Activated B cell treated with CpG ODN at 0.5 μM for 24 hours (primary cell): ENCODE data around the gene OR9Q2. TPM values are rescaled to one million over a fixed set of nuclear protein-coding genes. Genes with fewer than 3 reads are reported as not detected.

Experiments used
- ATAC-seq: fragments of 200-7000 bp; cut with Tn5 transposase; one replicate; pipeline ENCODE4 v1.10.0; 2021; ENCODE audit warnings: low read depth, mild to moderate bottlenecking, moderate library complexity
- CTCF ChIA-PET: fragments of 350-600 bp; sonication (Branson Sonifier 250); formaldehyde crosslinking; loops from one replicate; lab custom pipeline; 2021; ENCODE audit warnings: antibody characterized with exemption; lab: Charles Lee
- POLR2A ChIA-PET: fragments of 350-600 bp; sonication (Branson Sonifier 250); formaldehyde crosslinking; loops from one replicate; lab custom pipeline; 2021; ENCODE audit warnings: antibody characterized with exemption; lab: Charles Lee
- DNase-seq: peaks from one replicate; pipeline ENCODE4 v3.0.0; 2022
- H3K27ac Mint-ChIP-seq: one replicate; pipeline ENCODE4 v1.8.0; 2020; ENCODE audit warnings: mixed read lengths
- H3K27me3 Mint-ChIP-seq: one replicate; pipeline ENCODE4 v1.8.0; 2021; ENCODE audit warnings: mixed read lengths
- H3K36me3 Mint-ChIP-seq: one replicate; pipeline ENCODE4 v1.8.0; 2021; ENCODE audit warnings: low read depth, mixed read lengths
- H3K4me1 Mint-ChIP-seq: one replicate; pipeline ENCODE4 v1.8.0; 2021; ENCODE audit warnings: mixed read lengths
- H3K4me3 Mint-ChIP-seq: one replicate; pipeline ENCODE4 v1.8.0; 2020; ENCODE audit warnings: mild to moderate bottlenecking, mixed read lengths
- H3K9me3 Mint-ChIP-seq: one replicate; pipeline ENCODE4 v1.8.0; 2020; ENCODE audit warnings: mixed read lengths
- intact Hi-C: fragments of 100-400 bp; cut with micrococcal nuclease; formaldehyde crosslinking; loops from one replicate; pipeline ENCODE4 v1.15.1; 2024
- total RNA-seq: library from RNA; stranded (reverse); gene quantifications from 2 replicates; pipeline ENCODE4 v1.2.3, GENCODE V29; 2022
- TF ChIP-seq, protein P1 (sequence below): fragments of 200-600 bp; IDR thresholded peaks from one replicate; pipeline ENCODE4 v1.8.0; 2022; ENCODE audit warnings: antibody characterized with exemption, mild to moderate bottlenecking

Gene OR9Q2
- total RNA-seq, 1 donor from 2014 or later = not detected

DNA sequence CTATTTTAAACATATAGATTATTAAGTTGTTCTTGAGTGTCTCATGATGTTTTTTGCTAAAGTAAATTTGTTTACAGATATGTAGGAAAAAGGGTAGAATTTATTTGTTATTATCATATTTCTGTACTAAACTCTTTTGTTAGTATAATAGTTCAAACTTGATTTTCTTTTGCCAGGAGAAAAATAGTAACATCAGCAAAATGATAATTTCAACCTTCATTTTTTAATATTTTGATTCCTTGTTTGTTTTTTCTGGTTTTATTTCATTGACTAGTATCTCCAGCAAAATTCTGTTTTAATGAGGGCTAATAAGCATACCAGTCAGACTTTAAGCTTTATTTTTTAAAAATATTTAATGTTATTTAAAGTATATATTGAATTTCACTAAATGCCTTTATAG is 27.6 kb downstream of the OR9Q2 start:
- H3K27ac Mint-ChIP-seq = no peak overlapping the region
- ATAC-seq (no peak), DNase-seq (no peak)
- no peaks in the 10 kb centered on the region for H3K9me3 Mint-ChIP-seq
- H3K4me1 Mint-ChIP-seq = no peaks in the 10 kb centered on the region
- CTCF ChIA-PET = no interaction called here
- H3K36me3 Mint-ChIP-seq = no peaks in the 10 kb centered on the region
- peaks cover 2% of the 10 kb centered on the region for H3K27me3 Mint-ChIP-seq
- intact Hi-C loops = no loop called here
- POLR2A ChIA-PET = no interaction called here
- no peak overlapping the region for H3K4me3 Mint-ChIP-seq
- TF ChIP-seq, protein P1, sequence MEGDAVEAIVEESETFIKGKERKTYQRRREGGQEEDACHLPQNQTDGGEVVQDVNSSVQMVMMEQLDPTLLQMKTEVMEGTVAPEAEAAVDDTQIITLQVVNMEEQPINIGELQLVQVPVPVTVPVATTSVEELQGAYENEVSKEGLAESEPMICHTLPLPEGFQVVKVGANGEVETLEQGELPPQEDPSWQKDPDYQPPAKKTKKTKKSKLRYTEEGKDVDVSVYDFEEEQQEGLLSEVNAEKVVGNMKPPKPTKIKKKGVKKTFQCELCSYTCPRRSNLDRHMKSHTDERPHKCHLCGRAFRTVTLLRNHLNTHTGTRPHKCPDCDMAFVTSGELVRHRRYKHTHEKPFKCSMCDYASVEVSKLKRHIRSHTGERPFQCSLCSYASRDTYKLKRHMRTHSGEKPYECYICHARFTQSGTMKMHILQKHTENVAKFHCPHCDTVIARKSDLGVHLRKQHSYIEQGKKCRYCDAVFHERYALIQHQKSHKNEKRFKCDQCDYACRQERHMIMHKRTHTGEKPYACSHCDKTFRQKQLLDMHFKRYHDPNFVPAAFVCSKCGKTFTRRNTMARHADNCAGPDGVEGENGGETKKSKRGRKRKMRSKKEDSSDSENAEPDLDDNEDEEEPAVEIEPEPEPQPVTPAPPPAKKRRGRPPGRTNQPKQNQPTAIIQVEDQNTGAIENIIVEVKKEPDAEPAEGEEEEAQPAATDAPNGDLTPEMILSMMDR = no peak

DNA sequence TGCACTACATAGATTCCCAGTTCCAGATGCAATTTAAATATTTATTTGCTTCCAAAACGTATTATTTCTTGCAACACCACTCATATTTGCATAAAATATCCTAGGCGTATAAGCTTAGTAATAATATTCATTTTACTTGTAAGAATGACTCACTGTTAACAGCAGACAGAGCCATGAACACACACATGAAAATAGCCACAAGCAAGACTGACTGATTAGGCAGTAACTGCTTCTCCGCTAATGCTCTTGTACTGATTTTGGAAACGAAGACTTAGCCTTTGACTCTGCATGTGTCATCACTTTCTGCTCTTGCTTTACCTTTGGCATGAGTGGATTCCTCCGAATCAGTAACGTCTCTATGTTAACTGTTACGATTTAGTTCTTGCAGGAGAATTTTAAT is 33.9 kb downstream of the OR9Q2 start:
- Mint-ChIP-seq H3K9me3 (no peaks in the 10 kb centered on the region), H3K27ac (no peak overlapping the region), H3K27me3 (peaks cover 5% of the 10 kb centered on the region), H3K4me3 (no peak overlapping the region), H3K4me1 (no peaks in the 10 kb centered on the region), H3K36me3 (no peaks in the 10 kb centered on the region)
- ChIA-PET POLR2A (no interaction called here), CTCF (no interaction called here)
- DNase-seq (no peak), ATAC-seq (no peak)
- intact Hi-C loops = no loop called here
- TF ChIP-seq, protein P1 = no peak

DNA sequence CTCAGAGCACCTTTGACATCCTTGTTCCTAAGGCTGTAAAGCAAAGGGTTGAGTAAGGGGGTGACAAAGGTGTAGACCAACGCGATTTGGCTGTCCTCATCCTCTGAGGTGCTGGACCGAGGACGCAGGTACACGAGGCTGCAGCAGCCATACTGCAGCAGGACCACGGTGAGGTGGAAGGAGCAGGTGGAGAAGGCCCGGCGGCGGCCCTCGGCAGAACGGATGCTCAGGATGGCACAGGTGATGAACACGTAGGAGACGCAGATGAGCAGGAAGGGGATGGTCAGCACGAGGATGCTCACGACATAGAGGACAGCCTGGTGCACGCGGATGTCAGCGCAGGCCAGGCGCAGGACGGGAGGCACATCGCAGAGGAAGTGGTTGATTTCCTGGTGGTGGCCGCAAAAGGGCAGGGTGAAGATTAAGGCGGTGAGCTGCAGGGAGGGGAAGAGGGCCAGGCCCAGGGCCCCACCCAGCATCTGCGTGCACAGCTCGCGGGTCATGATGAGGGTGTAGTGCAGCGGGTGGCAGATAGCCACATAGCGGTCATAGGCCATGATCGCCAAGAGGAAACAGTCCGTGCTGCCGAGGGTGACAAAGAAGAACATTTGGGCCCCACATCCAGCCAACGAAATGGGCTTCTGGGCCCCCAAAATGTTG is 39.2 kb downstream of the OR9Q2 start:
- DNase-seq = no peak
- ATAC-seq = no peak
- CTCF ChIA-PET = no interaction called here
- intact Hi-C loops = no loop called here
- Mint-ChIP-seq H3K27ac (no peak overlapping the region), H3K9me3 (peaks cover 2% of the 10 kb centered on the region), H3K27me3 (peaks cover 10% of the 10 kb centered on the region), H3K4me3 (no peak overlapping the region), H3K36me3 (no peaks in the 10 kb centered on the region), H3K4me1 (no peaks in the 10 kb centered on the region)
- TF ChIP-seq, protein P1 = no peak
- POLR2A ChIA-PET = no interaction called here

Other genes starting within 250 kb of the OR9Q2 start
- gene OR9Q1, start 165.2 kb upstream of the OR9Q2 start, total RNA-seq = not detected in 2 replicates
- not detected in 2 replicates for gene OR6Q1, start 158.1 kb upstream of the OR9Q2 start, total RNA-seq
- gene OR9I1, start 63.5 kb upstream of the OR9Q2 start, total RNA-seq = not detected in 2 replicates
- not detected in 2 replicates for gene OR1S2, start 15.1 kb downstream of the OR9Q2 start, total RNA-seq
- gene OR1S1, start 23.6 kb downstream of the OR9Q2 start, total RNA-seq = not detected in 2 replicates
- not detected in 2 replicates for gene OR10Q1, start 39.8 kb downstream of the OR9Q2 start, total RNA-seq
- not detected in 2 replicates for gene OR10W1, start 79.2 kb downstream of the OR9Q2 start, total RNA-seq
- gene OR5B17, start 170.0 kb downstream of the OR9Q2 start, total RNA-seq = not detected in 2 replicates
- gene OR5B3, start 217.8 kb downstream of the OR9Q2 start, total RNA-seq = not detected in 2 replicates
- not detected in 2 replicates for gene OR5B2, start 239.1 kb downstream of the OR9Q2 start, total RNA-seq